ENCODE results near the gene NUMA1.

- TF ChIP-seq, protein P1, sequence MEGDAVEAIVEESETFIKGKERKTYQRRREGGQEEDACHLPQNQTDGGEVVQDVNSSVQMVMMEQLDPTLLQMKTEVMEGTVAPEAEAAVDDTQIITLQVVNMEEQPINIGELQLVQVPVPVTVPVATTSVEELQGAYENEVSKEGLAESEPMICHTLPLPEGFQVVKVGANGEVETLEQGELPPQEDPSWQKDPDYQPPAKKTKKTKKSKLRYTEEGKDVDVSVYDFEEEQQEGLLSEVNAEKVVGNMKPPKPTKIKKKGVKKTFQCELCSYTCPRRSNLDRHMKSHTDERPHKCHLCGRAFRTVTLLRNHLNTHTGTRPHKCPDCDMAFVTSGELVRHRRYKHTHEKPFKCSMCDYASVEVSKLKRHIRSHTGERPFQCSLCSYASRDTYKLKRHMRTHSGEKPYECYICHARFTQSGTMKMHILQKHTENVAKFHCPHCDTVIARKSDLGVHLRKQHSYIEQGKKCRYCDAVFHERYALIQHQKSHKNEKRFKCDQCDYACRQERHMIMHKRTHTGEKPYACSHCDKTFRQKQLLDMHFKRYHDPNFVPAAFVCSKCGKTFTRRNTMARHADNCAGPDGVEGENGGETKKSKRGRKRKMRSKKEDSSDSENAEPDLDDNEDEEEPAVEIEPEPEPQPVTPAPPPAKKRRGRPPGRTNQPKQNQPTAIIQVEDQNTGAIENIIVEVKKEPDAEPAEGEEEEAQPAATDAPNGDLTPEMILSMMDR (conservative IDR thresholded peaks at IDR 0.05; ENCODE audit: low read length), result no peak
- no peak for TF ChIP-seq EZH2phosphoT487 (IDR thresholded peaks at IDR 0.05; ENCODE audit: borderline replicate concordance, low read depth, low read length)
Observed at GRCh38 chr11:72004515-72005346, 75.6 kb downstream of the NUMA1 start.

Data from OCI-LY7 (cell line).